GM23338 (cell line): ENCODE measurements around the gene MAP3K5. TPM values are rescaled to one million over a fixed set of nuclear protein-coding genes. Genes with fewer than 3 reads are reported as not detected.

Source experiments
- ATAC-seq: fragments of 200-7000 bp; cut with Tn5 transposase; 3 replicates; pipeline ENCODE4 v1.9.1; 2020
- DNase-seq: peaks from one replicate; pipeline ENCODE4 v3.0.0-alpha.2; 2015; ENCODE audit warnings: low spot score
- H2AFZ ChIP-seq: fragments of 200-600 bp; sonication (generic); 2 replicates; pipeline ENCODE4 v1.8.0; 2016; ENCODE audit warnings: antibody characterized with exemption, mild to moderate bottlenecking, moderate library complexity
- H3F3A ChIP-seq: fragments of 200-600 bp; sonication (generic); replicated peaks from 2 replicates; pipeline ENCODE4 v1.8.0; 2017; ENCODE audit warnings: antibody characterized with exemption, mixed run types, low read depth
- H3K27ac ChIP-seq: fragments of 200-600 bp; sonication (generic); 2 replicates; pipeline ENCODE4 v1.6.1; 2016; ENCODE audit warnings: low read depth
- H3K27me3 ChIP-seq: fragments of 200-600 bp; sonication (generic); 2 replicates; pipeline ENCODE4 v1.8.0; 2016; ENCODE audit warnings: mild to moderate bottlenecking, mixed run types, moderate library complexity; ENCODE audit not compliant: insufficient read depth
- H3K36me3 ChIP-seq: fragments of 200-600 bp; sonication (generic); 2 replicates; pipeline ENCODE4 v1.8.0; 2016; ENCODE audit warnings: mild to moderate bottlenecking; ENCODE audit not compliant: insufficient read depth
- H3K4me1 ChIP-seq: fragments of 200-600 bp; sonication (generic); 2 replicates; pipeline ENCODE4 v1.8.0; 2016; ENCODE audit warnings: mild to moderate bottlenecking, moderate library complexity; ENCODE audit not compliant: insufficient read depth
- H3K4me2 ChIP-seq: fragments of 200-600 bp; sonication (generic); 2 replicates; pipeline ENCODE4 v1.7.1; 2017; ENCODE audit warnings: mixed run types
- H3K4me3 ChIP-seq: fragments of 200-600 bp; sonication (generic); 2 replicates; pipeline ENCODE4 v1.6.1; 2016; ENCODE audit warnings: mixed run types
- H3K79me2 ChIP-seq: fragments of 200-600 bp; sonication (generic); replicated peaks from 2 replicates; pipeline ENCODE4 v1.8.0; 2017; ENCODE audit warnings: mild to moderate bottlenecking; ENCODE audit not compliant: insufficient read depth
- H3K9me2 ChIP-seq: fragments of 200-600 bp; sonication (generic); 2 replicates; pipeline ENCODE4 v1.8.0; 2017; ENCODE audit not compliant: insufficient read depth
- H4K20me1 ChIP-seq: fragments of 200-600 bp; sonication (generic); replicated peaks from 2 replicates; pipeline ENCODE4 v1.8.0; 2017; ENCODE audit warnings: mild to moderate bottlenecking; ENCODE audit not compliant: insufficient read depth
- H3K27ac Mint-ChIP-seq: 2 replicates; pipeline ENCODE4 v1.8.0; 2020; ENCODE audit warnings: inconsistent platforms, mild to moderate bottlenecking, moderate library complexity, mixed read lengths
- H3K27me3 Mint-ChIP-seq: 3 replicates; pipeline ENCODE4 v1.8.0; 2022; ENCODE audit warnings: low read depth, mild to moderate bottlenecking, moderate library complexity, mixed read lengths, inconsistent platforms; ENCODE audit not compliant: insufficient read depth, poor library complexity
- H3K36me3 Mint-ChIP-seq: 3 replicates; pipeline ENCODE4 v1.8.0; 2021; ENCODE audit warnings: low read depth, mild to moderate bottlenecking, inconsistent platforms, moderate library complexity, mixed read lengths
- H3K4me1 Mint-ChIP-seq: 3 replicates; pipeline ENCODE4 v1.8.0; 2020; ENCODE audit warnings: mild to moderate bottlenecking, inconsistent platforms, mixed read lengths
- H3K4me3 Mint-ChIP-seq: 3 replicates; pipeline ENCODE4 v1.8.0; 2021; ENCODE audit warnings: moderate library complexity, mild to moderate bottlenecking, inconsistent platforms, mixed read lengths
- H3K9me3 Mint-ChIP-seq: 3 replicates; pipeline ENCODE4 v1.8.0; 2020; ENCODE audit warnings: moderate library complexity, mild to moderate bottlenecking, inconsistent platforms, mixed read lengths
- CREB1 ChIP-seq: fragments of 250-450 bp; sonication (Bioruptor Pico); IDR thresholded peaks from 2 replicates; pipeline ENCODE4 v1.5.0; 2020; ENCODE audit warnings: low read depth, mild to moderate bottlenecking, moderate library complexity
- EZH2phosphoT487 ChIP-seq: fragments of 200-600 bp; sonication (generic); IDR thresholded peaks from one replicate; pipeline ENCODE4 v1.8.1; 2018; ENCODE audit warnings: antibody characterized with exemption; ENCODE audit not compliant: unreplicated experiment
- ZNF114 ChIP-seq: fragments of 250-450 bp; sonication (Bioruptor Pico); IDR thresholded peaks from 2 replicates; pipeline ENCODE4 v1.5.0; 2020; ENCODE audit warnings: mild to moderate bottlenecking, moderate library complexity
- polyA plus RNA-seq: library from polyadenylated mRNA; unstranded; fragments of >200 nt; fragmentation: Nextera tagmentation; extraction: Ambion mirVana; gene quantifications from 2 replicates; pipeline ENCODE4 v1.2.1, GENCODE V29; 2016
- total RNA-seq: library from RNA; depleted of rRNA; stranded (reverse); fragments of >200 nt; shearing (Covaris generic); gene quantifications from 2 replicates; pipeline ENCODE4 v1.2.3, GENCODE V29; 2014
- TF ChIP-seq, protein P1 (sequence below): IDR thresholded peaks from one replicate; pipeline ENCODE4 v1.6.1; 2018; ENCODE audit warnings: antibody characterized with exemption; ENCODE audit not compliant: unreplicated experiment
- TF ChIP-seq, protein P2 (sequence below), 2 experiments: fragments of 200-600 bp in 1 of 2; sonication (generic) in 1 of 2; conservative IDR thresholded peaks; 2 replicates each; pipeline versions ENCODE4 v1.5.1 to v1.6.1; 2016 to 2017; ENCODE audit warnings: antibody characterized with exemption in 2 of 2, low read depth in 2 of 2, mild to moderate bottlenecking in 2 of 2, moderate library complexity in 1 of 2
- TF ChIP-seq, protein P3 (sequence below): fragments of 250-450 bp; sonication (Bioruptor Pico); IDR thresholded peaks from 2 replicates; pipeline ENCODE4 v1.5.0; 2020; ENCODE audit warnings: mild to moderate bottlenecking, moderate library complexity

Gene MAP3K5
- total and polyA plus RNA-seq, 2 experiments from 2014 or later: 0.76 to 2.8 TPM

DNA sequence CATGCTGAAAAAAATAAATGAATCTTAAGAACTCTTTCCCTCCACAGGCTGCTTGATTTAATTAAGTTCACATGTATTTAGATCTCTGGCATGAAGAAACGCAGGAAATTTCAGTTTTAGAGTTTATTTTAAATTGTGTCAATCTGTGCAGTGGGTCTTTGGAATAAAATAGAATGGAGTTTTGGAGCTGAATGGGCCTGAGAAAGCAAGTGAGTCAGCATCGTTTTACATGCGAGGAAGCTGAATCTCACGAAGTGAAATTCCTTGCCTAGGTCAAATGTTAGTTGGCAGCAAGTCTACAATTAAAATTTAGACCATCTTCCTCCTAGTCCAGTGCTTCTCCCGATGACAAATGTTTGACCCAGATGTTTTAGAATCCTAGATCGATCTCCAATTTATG is 264.4 kb downstream of the MAP3K5 start:
- peak overlapping the region; percentile 8; the same call in 2 of the 3 replicates for H3K4me3 Mint-ChIP-seq
- no peak overlapping the region for H3K4me3 ChIP-seq
- H2AFZ ChIP-seq: no peak overlapping the region
- H3K4me1 ChIP-seq: peaks cover 73% of the 10 kb centered on the region
- peak overlapping the region; percentile 90 for H3K27ac Mint-ChIP-seq
- H4K20me1 ChIP-seq: peaks cover 4% of the 10 kb centered on the region; the same call in 1 of the 2 replicates
- peaks cover 97% of the 10 kb centered on the region for H3K79me2 ChIP-seq
- no peak for ATAC-seq
- H3K27ac ChIP-seq: peak overlapping the region; percentile 5; the same call in 1 of the 2 replicates
- no peaks in the 10 kb centered on the region for H3K9me3 Mint-ChIP-seq
- TF ChIP-seq CREB1: no peak
- H3K36me3 ChIP-seq: no peaks in the 10 kb centered on the region
- peaks cover 11% of the 10 kb centered on the region for H3K27me3 Mint-ChIP-seq
- H3K9me2 ChIP-seq: no peaks in the 10 kb centered on the region
- DNase-seq: no peak
- H3K4me2 ChIP-seq: peak overlapping the region; percentile 63
- H3K4me1 Mint-ChIP-seq: peaks cover 68% of the 10 kb centered on the region
- no peaks in the 10 kb centered on the region for H3K36me3 Mint-ChIP-seq
- no peaks in the 10 kb centered on the region; the same call in 1 of the 2 replicates for H3F3A ChIP-seq
- no peaks in the 10 kb centered on the region for H3K27me3 ChIP-seq

- Histone ChIP-seq H3K9me2 (no peaks in the 10 kb centered on the region), H3K27ac (peak overlapping the region; percentile 5; the same call in 1 of the 2 replicates), H3K4me3 (no peak overlapping the region), H3F3A (no peaks in the 10 kb centered on the region; the same call in 1 of the 2 replicates), H2AFZ (no peak overlapping the region), H3K4me2 (peak overlapping the region; percentile 63), H4K20me1 (peaks cover 7% of the 10 kb centered on the region; the same call in 1 of the 2 replicates), H3K4me1 (peaks cover 73% of the 10 kb centered on the region), H3K36me3 (no peaks in the 10 kb centered on the region), H3K79me2 (peaks cover 97% of the 10 kb centered on the region), H3K27me3 (no peaks in the 10 kb centered on the region)
- peaks cover 11% of the 10 kb centered on the region for H3K27me3 Mint-ChIP-seq
- peak overlapping the region; percentile 87 for H3K27ac Mint-ChIP-seq
- H3K4me1 Mint-ChIP-seq: peaks cover 61% of the 10 kb centered on the region
- H3K36me3 Mint-ChIP-seq: no peaks in the 10 kb centered on the region
- DNase-seq (no peak), ATAC-seq (peak; percentile 37)
- TF ChIP-seq CREB1 (no peak), ZNF114 (CRISPR knock-in tag) (no peak), EZH2phosphoT487 (no peak)
- TF ChIP-seq, protein P1, sequence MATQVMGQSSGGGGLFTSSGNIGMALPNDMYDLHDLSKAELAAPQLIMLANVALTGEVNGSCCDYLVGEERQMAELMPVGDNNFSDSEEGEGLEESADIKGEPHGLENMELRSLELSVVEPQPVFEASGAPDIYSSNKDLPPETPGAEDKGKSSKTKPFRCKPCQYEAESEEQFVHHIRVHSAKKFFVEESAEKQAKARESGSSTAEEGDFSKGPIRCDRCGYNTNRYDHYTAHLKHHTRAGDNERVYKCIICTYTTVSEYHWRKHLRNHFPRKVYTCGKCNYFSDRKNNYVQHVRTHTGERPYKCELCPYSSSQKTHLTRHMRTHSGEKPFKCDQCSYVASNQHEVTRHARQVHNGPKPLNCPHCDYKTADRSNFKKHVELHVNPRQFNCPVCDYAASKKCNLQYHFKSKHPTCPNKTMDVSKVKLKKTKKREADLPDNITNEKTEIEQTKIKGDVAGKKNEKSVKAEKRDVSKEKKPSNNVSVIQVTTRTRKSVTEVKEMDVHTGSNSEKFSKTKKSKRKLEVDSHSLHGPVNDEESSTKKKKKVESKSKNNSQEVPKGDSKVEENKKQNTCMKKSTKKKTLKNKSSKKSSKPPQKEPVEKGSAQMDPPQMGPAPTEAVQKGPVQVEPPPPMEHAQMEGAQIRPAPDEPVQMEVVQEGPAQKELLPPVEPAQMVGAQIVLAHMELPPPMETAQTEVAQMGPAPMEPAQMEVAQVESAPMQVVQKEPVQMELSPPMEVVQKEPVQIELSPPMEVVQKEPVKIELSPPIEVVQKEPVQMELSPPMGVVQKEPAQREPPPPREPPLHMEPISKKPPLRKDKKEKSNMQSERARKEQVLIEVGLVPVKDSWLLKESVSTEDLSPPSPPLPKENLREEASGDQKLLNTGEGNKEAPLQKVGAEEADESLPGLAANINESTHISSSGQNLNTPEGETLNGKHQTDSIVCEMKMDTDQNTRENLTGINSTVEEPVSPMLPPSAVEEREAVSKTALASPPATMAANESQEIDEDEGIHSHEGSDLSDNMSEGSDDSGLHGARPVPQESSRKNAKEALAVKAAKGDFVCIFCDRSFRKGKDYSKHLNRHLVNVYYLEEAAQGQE: no peak
- TF ChIP-seq, protein P2, sequence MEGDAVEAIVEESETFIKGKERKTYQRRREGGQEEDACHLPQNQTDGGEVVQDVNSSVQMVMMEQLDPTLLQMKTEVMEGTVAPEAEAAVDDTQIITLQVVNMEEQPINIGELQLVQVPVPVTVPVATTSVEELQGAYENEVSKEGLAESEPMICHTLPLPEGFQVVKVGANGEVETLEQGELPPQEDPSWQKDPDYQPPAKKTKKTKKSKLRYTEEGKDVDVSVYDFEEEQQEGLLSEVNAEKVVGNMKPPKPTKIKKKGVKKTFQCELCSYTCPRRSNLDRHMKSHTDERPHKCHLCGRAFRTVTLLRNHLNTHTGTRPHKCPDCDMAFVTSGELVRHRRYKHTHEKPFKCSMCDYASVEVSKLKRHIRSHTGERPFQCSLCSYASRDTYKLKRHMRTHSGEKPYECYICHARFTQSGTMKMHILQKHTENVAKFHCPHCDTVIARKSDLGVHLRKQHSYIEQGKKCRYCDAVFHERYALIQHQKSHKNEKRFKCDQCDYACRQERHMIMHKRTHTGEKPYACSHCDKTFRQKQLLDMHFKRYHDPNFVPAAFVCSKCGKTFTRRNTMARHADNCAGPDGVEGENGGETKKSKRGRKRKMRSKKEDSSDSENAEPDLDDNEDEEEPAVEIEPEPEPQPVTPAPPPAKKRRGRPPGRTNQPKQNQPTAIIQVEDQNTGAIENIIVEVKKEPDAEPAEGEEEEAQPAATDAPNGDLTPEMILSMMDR (conservative IDR thresholded peaks at IDR 0.05; ENCODE audit: low read depth in 2 of 2): no peak
- TF ChIP-seq, protein P3, sequence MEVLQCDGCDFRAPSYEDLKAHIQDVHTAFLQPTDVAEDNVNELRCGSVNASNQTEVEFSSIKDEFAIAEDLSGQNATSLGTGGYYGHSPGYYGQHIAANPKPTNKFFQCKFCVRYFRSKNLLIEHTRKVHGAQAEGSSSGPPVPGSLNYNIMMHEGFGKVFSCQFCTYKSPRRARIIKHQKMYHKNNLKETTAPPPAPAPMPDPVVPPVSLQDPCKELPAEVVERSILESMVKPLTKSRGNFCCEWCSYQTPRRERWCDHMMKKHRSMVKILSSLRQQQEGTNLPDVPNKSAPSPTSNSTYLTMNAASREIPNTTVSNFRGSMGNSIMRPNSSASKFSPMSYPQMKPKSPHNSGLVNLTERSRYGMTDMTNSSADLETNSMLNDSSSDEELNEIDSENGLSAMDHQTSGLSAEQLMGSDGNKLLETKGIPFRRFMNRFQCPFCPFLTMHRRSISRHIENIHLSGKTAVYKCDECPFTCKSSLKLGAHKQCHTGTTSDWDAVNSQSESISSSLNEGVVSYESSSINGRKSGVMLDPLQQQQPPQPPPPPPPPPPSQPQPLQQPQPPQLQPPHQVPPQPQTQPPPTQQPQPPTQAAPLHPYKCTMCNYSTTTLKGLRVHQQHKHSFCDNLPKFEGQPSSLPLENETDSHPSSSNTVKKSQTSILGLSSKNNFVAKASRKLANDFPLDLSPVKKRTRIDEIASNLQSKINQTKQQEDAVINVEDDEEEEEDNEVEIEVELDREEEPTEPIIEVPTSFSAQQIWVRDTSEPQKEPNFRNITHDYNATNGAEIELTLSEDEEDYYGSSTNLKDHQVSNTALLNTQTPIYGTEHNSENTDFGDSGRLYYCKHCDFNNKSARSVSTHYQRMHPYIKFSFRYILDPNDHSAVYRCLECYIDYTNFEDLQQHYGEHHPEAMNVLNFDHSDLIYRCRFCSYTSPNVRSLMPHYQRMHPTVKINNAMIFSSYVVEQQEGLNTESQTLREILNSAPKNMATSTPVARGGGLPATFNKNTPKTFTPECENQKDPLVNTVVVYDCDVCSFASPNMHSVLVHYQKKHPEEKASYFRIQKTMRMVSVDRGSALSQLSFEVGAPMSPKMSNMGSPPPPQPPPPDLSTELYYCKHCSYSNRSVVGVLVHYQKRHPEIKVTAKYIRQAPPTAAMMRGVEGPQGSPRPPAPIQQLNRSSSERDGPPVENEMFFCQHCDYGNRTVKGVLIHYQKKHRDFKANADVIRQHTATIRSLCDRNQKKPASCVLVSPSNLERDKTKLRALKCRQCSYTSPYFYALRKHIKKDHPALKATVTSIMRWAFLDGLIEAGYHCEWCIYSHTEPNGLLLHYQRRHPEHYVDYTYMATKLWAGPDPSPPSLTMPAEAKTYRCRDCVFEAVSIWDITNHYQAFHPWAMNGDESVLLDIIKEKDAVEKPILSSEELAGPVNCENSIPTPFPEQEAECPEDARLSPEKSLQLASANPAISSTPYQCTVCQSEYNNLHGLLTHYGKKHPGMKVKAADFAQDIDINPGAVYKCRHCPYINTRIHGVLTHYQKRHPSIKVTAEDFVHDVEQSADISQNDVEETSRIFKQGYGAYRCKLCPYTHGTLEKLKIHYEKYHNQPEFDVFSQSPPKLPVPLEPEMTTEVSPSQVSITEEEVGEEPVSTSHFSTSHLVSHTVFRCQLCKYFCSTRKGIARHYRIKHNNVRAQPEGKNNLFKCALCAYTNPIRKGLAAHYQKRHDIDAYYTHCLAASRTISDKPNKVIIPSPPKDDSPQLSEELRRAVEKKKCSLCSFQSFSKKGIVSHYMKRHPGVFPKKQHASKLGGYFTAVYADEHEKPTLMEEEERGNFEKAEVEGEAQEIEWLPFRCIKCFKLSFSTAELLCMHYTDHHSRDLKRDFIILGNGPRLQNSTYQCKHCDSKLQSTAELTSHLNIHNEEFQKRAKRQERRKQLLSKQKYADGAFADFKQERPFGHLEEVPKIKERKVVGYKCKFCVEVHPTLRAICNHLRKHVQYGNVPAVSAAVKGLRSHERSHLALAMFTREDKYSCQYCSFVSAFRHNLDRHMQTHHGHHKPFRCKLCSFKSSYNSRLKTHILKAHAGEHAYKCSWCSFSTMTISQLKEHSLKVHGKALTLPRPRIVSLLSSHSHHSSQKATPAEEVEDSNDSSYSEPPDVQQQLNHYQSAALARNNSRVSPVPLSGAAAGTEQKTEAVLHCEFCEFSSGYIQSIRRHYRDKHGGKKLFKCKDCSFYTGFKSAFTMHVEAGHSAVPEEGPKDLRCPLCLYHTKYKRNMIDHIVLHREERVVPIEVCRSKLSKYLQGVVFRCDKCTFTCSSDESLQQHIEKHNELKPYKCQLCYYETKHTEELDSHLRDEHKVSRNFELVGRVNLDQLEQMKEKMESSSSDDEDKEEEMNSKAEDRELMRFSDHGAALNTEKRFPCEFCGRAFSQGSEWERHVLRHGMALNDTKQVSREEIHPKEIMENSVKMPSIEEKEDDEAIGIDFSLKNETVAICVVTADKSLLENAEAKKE (CRISPR knock-in tag): no peak
- peak overlapping the region; percentile 37 for H3K4me3 Mint-ChIP-seq
- H3K9me3 Mint-ChIP-seq: no peaks in the 10 kb centered on the region
Observed at GRCh38 chr6:136526937-136527336, 265.3 kb downstream of the MAP3K5 start.
